Peyer's patch (tissue), 4 donors: Measurements from ENCODE around the gene TERT. TPM values are rescaled to one million over a fixed set of nuclear protein-coding genes. Genes with fewer than 3 reads are reported as not detected.

Experiments used
- DNase-seq, 3 donors: peaks; one replicate each; pipeline ENCODE4 v3.0.0-alpha.2; 2017 to 2019
- H3K27ac ChIP-seq, 4 donors: fragments of 200-600 bp; sonication (generic); one replicate each; pipeline ENCODE4 v1.5.1; 2016 to 2019
- H3K27me3 ChIP-seq, 2 donors: fragments of 200-600 bp; sonication (generic); one replicate each; pipeline ENCODE4 v1.5.1; 2019
- H3K36me3 ChIP-seq, 3 donors: fragments of 200-600 bp; sonication (generic); one replicate each; pipeline ENCODE4 v1.5.1; 2016 to 2019
- H3K4me1 ChIP-seq, 4 donors: fragments of 200-600 bp; sonication (generic); one replicate each; pipeline ENCODE4 v1.5.1; 2016 to 2019
- H3K4me3 ChIP-seq, 4 donors: fragments of 200-600 bp; sonication (generic); 1 replicate in 3 of 4; 2 replicates in 1 of 4; pipeline ENCODE4 v1.5.1; 2016 to 2019; ENCODE audit warnings: mild to moderate bottlenecking in 1 of 4
- H3K9me3 ChIP-seq, 4 donors: fragments of 200-600 bp; sonication (generic); one replicate each; pipeline ENCODE4 v1.5.1; 2016 to 2019; ENCODE audit warnings: mild to moderate bottlenecking in 1 of 4
- POLR2A ChIP-seq, 2 donors: fragments of 450-650 bp; IDR thresholded peaks; one replicate each; pipeline ENCODE4 v1.5.1; 2017; ENCODE audit warnings: antibody characterized with exemption in 2 of 2, mild to moderate bottlenecking in 2 of 2, moderate library complexity in 2 of 2
- total RNA-seq, 4 donors: library from RNA; depleted of rRNA; stranded (reverse); fragments of >200 nt; gene quantifications; one replicate each; pipeline ENCODE4 v1.1.0, GENCODE V29; 2016
- TF ChIP-seq, protein P1 (sequence below), 6 experiments: fragments of 450-650 bp in 4 of 6; fragments of 200-600 bp in 2 of 6; sonication (generic) in 1 of 6; IDR thresholded peaks; one replicate each; pipeline ENCODE4 v1.5.1; 2017 to 2019; ENCODE audit warnings: antibody characterized with exemption in 6 of 6, mild to moderate bottlenecking in 3 of 6, moderate library complexity in 1 of 6

The TERT gene
- total RNA-seq, 4 donors from 2014 or later: 0.70 to 6.6 (median 1.6) TPM

DNA sequence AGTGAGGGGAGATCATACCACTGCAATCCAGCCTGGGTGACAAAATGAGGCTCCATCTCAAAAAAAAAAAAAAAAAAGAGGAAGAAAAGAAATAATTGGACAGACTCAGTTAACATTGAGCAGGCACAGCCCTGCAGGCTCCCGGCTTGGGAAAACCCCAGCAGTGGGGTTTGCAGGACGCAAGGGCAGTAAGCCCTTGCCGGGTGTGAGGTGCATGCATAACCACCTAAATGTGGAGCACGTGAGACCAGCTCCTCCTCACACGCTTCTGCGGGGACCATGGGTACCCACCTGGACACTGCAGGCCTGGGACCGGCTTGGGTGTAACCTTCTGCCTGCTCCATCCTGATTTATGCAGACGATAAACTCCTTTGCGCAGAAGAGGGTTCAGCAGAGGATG, 74.5 kb downstream of the TERT start:
- DNase-seq: no peak
- Histone ChIP-seq H3K4me3 (no peak overlapping the region), H3K27me3 (no peaks in the 10 kb centered on the region), H3K9me3 (no peaks in the 10 kb centered on the region), H3K36me3 (peaks cover 0 to 21% (median 0%) of the 10 kb centered on the region in 3 donors), H3K27ac (no peak overlapping the region), H3K4me1 (no peaks in the 10 kb centered on the region)
- TF ChIP-seq, protein P1, sequence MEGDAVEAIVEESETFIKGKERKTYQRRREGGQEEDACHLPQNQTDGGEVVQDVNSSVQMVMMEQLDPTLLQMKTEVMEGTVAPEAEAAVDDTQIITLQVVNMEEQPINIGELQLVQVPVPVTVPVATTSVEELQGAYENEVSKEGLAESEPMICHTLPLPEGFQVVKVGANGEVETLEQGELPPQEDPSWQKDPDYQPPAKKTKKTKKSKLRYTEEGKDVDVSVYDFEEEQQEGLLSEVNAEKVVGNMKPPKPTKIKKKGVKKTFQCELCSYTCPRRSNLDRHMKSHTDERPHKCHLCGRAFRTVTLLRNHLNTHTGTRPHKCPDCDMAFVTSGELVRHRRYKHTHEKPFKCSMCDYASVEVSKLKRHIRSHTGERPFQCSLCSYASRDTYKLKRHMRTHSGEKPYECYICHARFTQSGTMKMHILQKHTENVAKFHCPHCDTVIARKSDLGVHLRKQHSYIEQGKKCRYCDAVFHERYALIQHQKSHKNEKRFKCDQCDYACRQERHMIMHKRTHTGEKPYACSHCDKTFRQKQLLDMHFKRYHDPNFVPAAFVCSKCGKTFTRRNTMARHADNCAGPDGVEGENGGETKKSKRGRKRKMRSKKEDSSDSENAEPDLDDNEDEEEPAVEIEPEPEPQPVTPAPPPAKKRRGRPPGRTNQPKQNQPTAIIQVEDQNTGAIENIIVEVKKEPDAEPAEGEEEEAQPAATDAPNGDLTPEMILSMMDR (IDR thresholded peaks at IDR 0.05): no peak
- TF ChIP-seq POLR2A (IDR thresholded peaks at IDR 0.05): no peak

DNA sequence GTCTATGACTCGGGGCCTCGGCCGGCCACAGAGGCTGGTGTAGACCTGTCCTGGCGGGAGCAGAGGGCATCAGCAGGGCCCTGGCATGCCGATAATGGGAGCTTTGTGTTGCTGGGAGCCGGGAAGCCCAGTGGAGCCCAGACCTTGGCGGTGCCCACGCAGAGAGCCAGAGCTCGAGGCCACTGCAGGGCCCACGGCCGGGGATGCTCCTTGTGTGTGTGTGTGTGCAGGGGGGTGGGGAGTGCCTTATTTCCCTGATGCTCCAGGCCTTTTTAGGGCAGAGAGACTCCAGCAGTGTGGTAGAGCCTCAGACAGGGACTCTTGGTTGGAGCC, 75.1 kb downstream of the TERT start:
- DNase-seq: no peak
- H3K4me1 ChIP-seq: no peaks in the 10 kb centered on the region
- no peak overlapping the region for H3K27ac ChIP-seq
- H3K36me3 ChIP-seq: peaks cover 0 to 21% (median 0%) of the 10 kb centered on the region in 3 donors
- no peak for TF ChIP-seq POLR2A (IDR thresholded peaks at IDR 0.05)
- H3K9me3 ChIP-seq: no peaks in the 10 kb centered on the region
- no peaks in the 10 kb centered on the region for H3K27me3 ChIP-seq
- no peak overlapping the region for H3K4me3 ChIP-seq

DNA sequence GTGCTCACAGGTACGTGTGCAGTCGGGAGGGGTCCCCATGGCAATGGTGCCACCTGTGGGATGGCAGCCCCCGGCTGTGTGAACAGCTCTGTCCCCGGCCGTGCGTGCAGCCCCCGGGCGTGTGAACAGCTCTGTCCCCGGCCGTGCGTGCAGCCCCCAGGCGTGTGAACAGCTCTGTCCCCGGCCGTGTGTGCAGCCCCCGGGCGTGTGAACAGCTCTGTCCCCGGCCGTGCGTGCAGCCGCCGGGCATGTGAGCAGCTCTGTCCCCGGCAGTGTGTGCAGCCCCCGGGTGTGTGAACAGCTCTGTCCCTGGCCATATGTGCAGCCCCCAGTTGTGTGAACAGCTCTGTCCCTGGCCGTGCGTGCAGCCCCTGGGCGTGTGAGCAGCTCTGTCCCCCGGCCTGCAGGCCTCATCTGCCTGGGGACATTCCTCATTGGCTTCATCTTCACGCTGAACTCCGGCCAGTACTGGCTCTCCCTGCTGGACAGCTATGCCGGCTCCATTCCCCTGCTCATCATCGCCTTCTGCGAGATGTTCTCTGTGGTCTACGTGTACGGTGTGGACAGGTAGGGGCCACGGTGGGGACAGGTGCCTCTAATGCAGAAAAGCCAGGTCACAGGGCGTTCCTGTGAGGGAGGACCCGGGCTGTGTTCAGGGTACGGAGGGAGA, 75.6 kb downstream of the TERT start:
- peaks cover 0 to 25% (median 0%) of the 10 kb centered on the region in 3 donors for H3K36me3 ChIP-seq

DNA sequence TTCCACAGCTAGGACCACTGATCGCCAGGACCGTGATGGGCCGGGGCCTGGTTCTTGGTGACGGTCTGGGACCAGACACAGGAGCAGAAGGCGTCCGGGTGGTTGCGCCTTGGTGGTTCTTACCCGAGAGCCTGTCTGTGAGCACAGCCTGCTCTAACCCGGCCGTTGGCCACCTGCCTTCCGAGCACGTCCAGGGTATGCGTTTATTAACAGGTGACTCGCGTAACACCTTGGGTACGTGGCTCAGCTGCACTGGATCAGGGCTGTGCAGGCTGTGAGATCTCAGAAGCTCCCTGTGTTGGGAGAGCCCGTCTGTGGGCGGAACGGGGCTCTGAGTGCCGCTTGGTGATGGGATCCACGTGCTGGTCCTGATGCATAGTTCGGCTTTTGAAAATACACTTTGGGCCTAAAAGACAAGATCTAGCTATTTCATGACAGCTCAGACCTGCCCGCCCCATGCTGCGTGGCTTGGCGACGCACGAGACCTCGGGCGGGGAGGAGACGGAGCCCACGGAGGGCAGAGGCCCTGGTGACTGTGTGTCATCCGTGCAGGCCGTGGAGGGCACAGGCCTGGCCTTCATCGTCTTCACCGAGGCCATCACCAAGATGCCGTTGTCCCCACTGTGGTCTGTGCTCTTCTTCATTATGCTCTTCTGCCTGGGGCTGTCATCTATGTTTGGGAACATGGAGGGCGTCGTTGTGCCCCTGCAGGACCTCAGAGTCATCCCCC, 76.4 kb downstream of the TERT start:
- Histone ChIP-seq H3K4me1 (no peaks in the 10 kb centered on the region), H3K36me3 (peaks cover 0 to 31% (median 0%) of the 10 kb centered on the region in 3 donors)
- TF ChIP-seq, protein P1 (IDR thresholded peaks at IDR 0.05): no peak
- TF ChIP-seq POLR2A (IDR thresholded peaks at IDR 0.05): no peak

More for the DNA sequence above, 75.6 kb downstream of the TERT start:
- TF ChIP-seq, protein P1 (IDR thresholded peaks at IDR 0.05): no peak
- no peak for TF ChIP-seq POLR2A (IDR thresholded peaks at IDR 0.05)
- H3K27ac ChIP-seq: no peak overlapping the region
- H3K9me3 ChIP-seq: no peaks in the 10 kb centered on the region
- H3K4me3 ChIP-seq: no peak overlapping the region
- DNase-seq: no peak
- no peaks in the 10 kb centered on the region for H3K27me3 ChIP-seq
- H3K4me1 ChIP-seq: no peaks in the 10 kb centered on the region

DNA sequence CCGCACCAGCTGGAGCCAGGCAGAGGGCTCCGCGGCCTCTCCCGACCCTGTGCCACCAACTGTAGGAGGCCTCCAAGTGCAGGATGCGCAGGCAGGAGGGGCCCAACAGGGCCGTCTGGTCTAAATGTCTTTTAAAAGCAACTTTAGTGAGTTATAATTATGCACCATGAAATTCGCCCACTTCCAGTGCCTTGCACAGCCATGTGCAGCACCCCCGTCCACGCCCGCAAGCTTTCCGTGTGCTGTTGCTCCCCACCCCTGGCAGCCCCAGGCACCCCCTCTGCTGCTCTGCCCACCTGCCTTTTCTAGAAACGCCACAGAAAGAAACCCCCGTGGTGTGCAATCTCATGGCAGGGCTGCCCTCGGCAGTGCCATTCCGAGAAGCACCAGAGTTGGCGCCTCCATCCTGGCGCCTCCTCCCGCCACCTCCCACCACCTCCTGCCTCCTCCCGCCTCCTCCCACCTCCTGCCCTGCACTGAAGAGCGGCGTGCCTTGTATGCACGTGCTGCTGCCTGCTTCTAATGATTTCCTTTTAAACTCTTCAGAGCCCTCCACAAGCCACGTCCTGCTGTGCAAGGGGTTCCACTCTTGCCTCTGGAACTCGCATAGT, 77.2 kb downstream of the TERT start:
- no peak for DNase-seq
- Histone ChIP-seq H3K4me3 (no peak overlapping the region), H3K9me3 (no peaks in the 10 kb centered on the region), H3K36me3 (peaks cover 0 to 35% (median 0%) of the 10 kb centered on the region in 3 donors), H3K27ac (no peak overlapping the region), H3K27me3 (no peaks in the 10 kb centered on the region), H3K4me1 (no peaks in the 10 kb centered on the region)
- TF ChIP-seq, protein P1 (IDR thresholded peaks at IDR 0.05): no peak
- TF ChIP-seq POLR2A (IDR thresholded peaks at IDR 0.05): no peak

More for the DNA sequence above, 76.4 kb downstream of the TERT start:
- DNase-seq: no peak
- H3K27me3 ChIP-seq: no peaks in the 10 kb centered on the region
- no peak overlapping the region for H3K27ac ChIP-seq
- no peaks in the 10 kb centered on the region for H3K9me3 ChIP-seq
- H3K4me3 ChIP-seq: no peak overlapping the region

DNA sequence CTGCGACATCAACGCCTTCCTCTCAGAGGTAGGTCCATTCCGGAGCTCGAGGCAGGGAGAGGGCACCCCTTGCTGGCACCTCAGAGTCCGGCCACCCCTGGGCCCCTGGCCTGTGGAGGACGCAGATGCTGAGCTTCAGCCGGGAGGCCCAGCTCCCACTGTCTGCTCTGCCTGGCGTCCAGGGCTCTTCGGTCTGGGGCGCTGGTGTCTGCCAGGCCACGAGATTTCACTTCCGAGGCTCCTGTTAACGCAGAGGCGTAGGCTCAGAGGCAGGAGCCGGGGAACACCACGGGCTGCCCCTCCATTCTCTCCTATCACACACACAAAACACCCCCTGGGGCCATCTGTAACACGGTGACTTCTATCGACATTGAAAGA, 78.0 kb downstream of the TERT start:
- H3K4me1 ChIP-seq: no peaks in the 10 kb centered on the region
- TF ChIP-seq POLR2A (IDR thresholded peaks at IDR 0.05): no peak
- TF ChIP-seq, protein P1 (IDR thresholded peaks at IDR 0.05): no peak

More for the DNA sequence above, 78.0 kb downstream of the TERT start:
- no peaks in the 10 kb centered on the region for H3K9me3 ChIP-seq
- peaks cover 0 to 43% (median 0%) of the 10 kb centered on the region in 3 donors for H3K36me3 ChIP-seq
- no peak overlapping the region for H3K27ac ChIP-seq
- H3K27me3 ChIP-seq: no peaks in the 10 kb centered on the region
- no peak overlapping the region for H3K4me3 ChIP-seq
- DNase-seq: no peak
